PC-3 (cell line): ENCODE results near the gene CLSTN1. TPM values are rescaled to one million over a fixed set of nuclear protein-coding genes. Genes with fewer than 3 reads are reported as not detected.
"Not testable (repeated sequence)": the region's sequence is repeated elsewhere in the genome, so short reads cannot be mapped to it uniquely, and the experiment has no call there.

Experiments used
- ATAC-seq: fragments of 200-7000 bp; cut with Tn5 transposase; 2 replicates; pipeline ENCODE4 v1.9.1; 2020; ENCODE audit warnings: mild to moderate bottlenecking, moderate library complexity
- BruUV-seq: library from RNA; stranded (reverse); fragments of 400-500 nt; replicated peaks from 2 replicates; lab custom pipeline; 2021; lab: Mats Ljungman, UMichigan
- CTCF ChIA-PET: fragments of 300-600 bp; sonication (Branson Sonifier 250); formaldehyde crosslinking; loops from one replicate; lab custom pipeline; 2022; ENCODE audit warnings: antibody characterized with exemption; lab: Charles Lee
- POLR2A ChIA-PET: fragments of 300-600 bp; sonication (Branson Sonifier 250); formaldehyde crosslinking; loops from one replicate; lab custom pipeline; 2022; ENCODE audit warnings: antibody characterized with exemption; ENCODE audit not compliant: unreplicated experiment; lab: Charles Lee
- DNase-seq: peaks from one replicate; pipeline ENCODE4 v3.0.0-alpha.2; 2015
- H2AFZ ChIP-seq: fragments of 300-600 bp; sonication (generic); 2 replicates; pipeline ENCODE4 v1.6.0; 2016; ENCODE audit warnings: antibody characterized with exemption, low read length
- H3F3A ChIP-seq: fragments of 300-600 bp; sonication (generic); one replicate; pipeline ENCODE4 v1.6.0; 2017; ENCODE audit warnings: antibody characterized with exemption, low read length, control low read depth, mild to moderate bottlenecking; ENCODE audit not compliant: unreplicated experiment
- H3K27ac ChIP-seq: fragments of 300-600 bp; sonication (generic); 2 replicates; pipeline ENCODE4 v1.5.1; 2016; ENCODE audit warnings: mild to moderate bottlenecking, low read length
- H3K27me3 ChIP-seq: fragments of 300-600 bp; sonication (generic); 2 replicates; pipeline ENCODE4 v1.6.1; 2016; ENCODE audit warnings: low read length, mixed read lengths
- H3K36me3 ChIP-seq: fragments of 300-600 bp; sonication (generic); 2 replicates; pipeline ENCODE4 v1.6.1; 2016; ENCODE audit warnings: low read depth, mixed run types, low read length, mixed read lengths
- H3K4me1 ChIP-seq: fragments of 300-600 bp; sonication (generic); 2 replicates; pipeline ENCODE4 v1.5.1; 2016; ENCODE audit warnings: low read length; ENCODE audit not compliant: insufficient read depth
- H3K4me2 ChIP-seq: fragments of 300-600 bp; sonication (generic); 2 replicates; pipeline ENCODE4 v1.6.0; 2016; ENCODE audit warnings: low read length
- H3K4me3 ChIP-seq: fragments of 300-600 bp; sonication (generic); 2 replicates; pipeline ENCODE4 v1.5.1; 2016; ENCODE audit warnings: mild to moderate bottlenecking, low read length, mixed read lengths
- H3K79me2 ChIP-seq: fragments of 300-600 bp; sonication (generic); 2 replicates; pipeline ENCODE4 v1.6.1; 2017; ENCODE audit warnings: low read length, mixed read lengths
- H3K9ac ChIP-seq: fragments of 300-600 bp; sonication (generic); 2 replicates; pipeline ENCODE4 v1.6.0; 2016; ENCODE audit warnings: mild to moderate bottlenecking, low read length
- H3K9me2 ChIP-seq: fragments of 300-600 bp; sonication (generic); replicated peaks from 2 replicates; pipeline ENCODE4 v1.6.1; 2016; ENCODE audit warnings: mixed run types, low read length, mixed read lengths
- H3K9me3 ChIP-seq: fragments of 300-600 bp; sonication (generic); 2 replicates; pipeline ENCODE4 v1.6.1; 2016; ENCODE audit warnings: low read length, mixed read lengths
- H4K20me1 ChIP-seq: fragments of 300-600 bp; sonication (generic); 2 replicates; pipeline ENCODE4 v1.6.1; 2016; ENCODE audit warnings: low read length, mixed read lengths
- EZH2 ChIP-seq: fragments of 300-600 bp; sonication (generic); IDR thresholded peaks from one replicate; pipeline ENCODE4 v1.6.1; 2017; ENCODE audit warnings: antibody characterized with exemption, mild to moderate bottlenecking, low read length; ENCODE audit not compliant: unreplicated experiment
- EZH2phosphoT487 ChIP-seq: fragments of 300-600 bp; sonication (generic); IDR thresholded peaks from 2 replicates; pipeline ENCODE4 v1.6.1; 2018; ENCODE audit warnings: mild to moderate bottlenecking, antibody characterized with exemption, low read length, borderline replicate concordance
- intact Hi-C: fragments of 100-400 bp; cut with micrococcal nuclease; formaldehyde crosslinking; loops from 2 replicates; pipeline ENCODE4 v1.9.0; 2023
- total RNA-seq: library from RNA; depleted of rRNA; stranded (reverse); fragments of >200 nt; gene quantifications from 2 replicates; pipeline ENCODE4 v1.2.3, GENCODE V29; 2014
- TF ChIP-seq, protein P1 (sequence below): fragments of 300-600 bp; sonication (generic); conservative IDR thresholded peaks from 2 replicates; pipeline ENCODE4 v1.5.1; 2017; ENCODE audit warnings: antibody characterized with exemption, low read depth, mild to moderate bottlenecking, low read length

CLSTN1 gene
- total RNA-seq, 1 experiment from 2014 or later: 98.3 TPM

GRCh38 chr1:9749361-9749760, 74.4 kb downstream of the CLSTN1 start:
- no peak overlapping the region for H2AFZ ChIP-seq
- no peak overlapping the region for H3K27ac ChIP-seq
- TF ChIP-seq, protein P1, sequence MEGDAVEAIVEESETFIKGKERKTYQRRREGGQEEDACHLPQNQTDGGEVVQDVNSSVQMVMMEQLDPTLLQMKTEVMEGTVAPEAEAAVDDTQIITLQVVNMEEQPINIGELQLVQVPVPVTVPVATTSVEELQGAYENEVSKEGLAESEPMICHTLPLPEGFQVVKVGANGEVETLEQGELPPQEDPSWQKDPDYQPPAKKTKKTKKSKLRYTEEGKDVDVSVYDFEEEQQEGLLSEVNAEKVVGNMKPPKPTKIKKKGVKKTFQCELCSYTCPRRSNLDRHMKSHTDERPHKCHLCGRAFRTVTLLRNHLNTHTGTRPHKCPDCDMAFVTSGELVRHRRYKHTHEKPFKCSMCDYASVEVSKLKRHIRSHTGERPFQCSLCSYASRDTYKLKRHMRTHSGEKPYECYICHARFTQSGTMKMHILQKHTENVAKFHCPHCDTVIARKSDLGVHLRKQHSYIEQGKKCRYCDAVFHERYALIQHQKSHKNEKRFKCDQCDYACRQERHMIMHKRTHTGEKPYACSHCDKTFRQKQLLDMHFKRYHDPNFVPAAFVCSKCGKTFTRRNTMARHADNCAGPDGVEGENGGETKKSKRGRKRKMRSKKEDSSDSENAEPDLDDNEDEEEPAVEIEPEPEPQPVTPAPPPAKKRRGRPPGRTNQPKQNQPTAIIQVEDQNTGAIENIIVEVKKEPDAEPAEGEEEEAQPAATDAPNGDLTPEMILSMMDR: no peak
- TF ChIP-seq EZH2phosphoT487 (no peak), EZH2 (no peak)
- ChIA-PET CTCF (no interaction called here), POLR2A (no interaction called here)
- intact Hi-C loops: no loop called here
- DNase-seq (no peak), ATAC-seq (no peak)
- no TSS peak for BruUV-seq
- no peak overlapping the region for H3K9ac ChIP-seq
- H3K4me1 ChIP-seq: no peaks in the 10 kb centered on the region
- H3K4me3 ChIP-seq: no peak overlapping the region
- H3K4me2 ChIP-seq: no peak overlapping the region
- H3K79me2 ChIP-seq: no peaks in the 10 kb centered on the region
- H3K27me3 ChIP-seq: no peaks in the 10 kb centered on the region
- H3K9me3 ChIP-seq: no peaks in the 10 kb centered on the region
- no peaks in the 10 kb centered on the region for H4K20me1 ChIP-seq
- no peaks in the 10 kb centered on the region for H3K9me2 ChIP-seq
- H3K36me3 ChIP-seq: peaks cover 20% of the 10 kb centered on the region; the same call in 1 of the 2 replicates
- no peaks in the 10 kb centered on the region for H3F3A ChIP-seq

DNA sequence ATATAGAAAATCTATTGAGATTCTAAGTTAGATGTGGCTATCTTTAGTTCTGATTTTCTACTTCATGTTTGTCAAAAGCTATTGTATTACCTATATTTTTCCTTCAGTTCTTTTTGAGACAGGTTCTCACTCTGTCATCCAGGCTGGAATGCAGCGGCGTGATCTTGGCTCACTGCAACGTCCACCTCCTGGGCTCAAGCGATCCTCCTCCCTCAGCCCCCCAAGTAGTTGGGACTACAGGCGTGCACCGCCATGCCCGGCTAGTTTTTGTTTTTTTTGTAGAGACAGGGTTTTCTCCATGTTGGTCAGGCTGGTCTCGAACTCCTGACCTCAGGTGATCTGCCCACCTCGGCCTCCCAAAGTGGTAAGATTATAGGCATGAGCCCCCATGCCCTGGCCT, 75.4 kb downstream of the CLSTN1 start:
- H3K9me3 ChIP-seq, intact Hi-C loops, CTCF ChIA-PET, H3K9ac ChIP-seq, H3K4me3 ChIP-seq, H4K20me1 ChIP-seq, H3K4me1 ChIP-seq, H3K79me2 ChIP-seq, H3F3A ChIP-seq, H3K27me3 ChIP-seq, ATAC-seq, DNase-seq, H3K27ac ChIP-seq, H3K9me2 ChIP-seq, H3K4me2 ChIP-seq, POLR2A ChIA-PET, H2AFZ ChIP-seq: not testable (repeated sequence)
- BruUV-seq: TSS peak; percentile 25
- peaks cover 28% of the 10 kb centered on the region; the same call in 1 of the 2 replicates for H3K36me3 ChIP-seq

- no peaks in the 10 kb centered on the region for H3K9me3 ChIP-seq
- no peaks in the 10 kb centered on the region for H3K79me2 ChIP-seq
- H3K27me3 ChIP-seq: no peaks in the 10 kb centered on the region
- intact Hi-C loops: no loop called here
- H3K4me1 ChIP-seq: no peaks in the 10 kb centered on the region
- DNase-seq: no peak
- H3K36me3 ChIP-seq: peaks cover 28% of the 10 kb centered on the region; the same call in 1 of the 2 replicates
- H4K20me1 ChIP-seq: no peaks in the 10 kb centered on the region
- H3K9ac ChIP-seq: no peak overlapping the region
- H3K4me3 ChIP-seq: no peak overlapping the region
- H3K4me2 ChIP-seq: no peak overlapping the region
- no peaks in the 10 kb centered on the region for H3F3A ChIP-seq
- no peak for ATAC-seq
- no TSS peak for BruUV-seq
- no peak overlapping the region for H2AFZ ChIP-seq
- H3K9me2 ChIP-seq: no peaks in the 10 kb centered on the region
- H3K27ac ChIP-seq: no peak overlapping the region
- POLR2A ChIA-PET: no interaction called here
- CTCF ChIA-PET: no interaction called here
- TF ChIP-seq EZH2 (no peak), EZH2phosphoT487 (no peak)
- TF ChIP-seq, protein P1: no peak
Observed at GRCh38 chr1:9746651-9747050, 77.1 kb downstream of the CLSTN1 start.
